ENCODE data around the gene MOB1B.

Gene MOB1B

DNA sequence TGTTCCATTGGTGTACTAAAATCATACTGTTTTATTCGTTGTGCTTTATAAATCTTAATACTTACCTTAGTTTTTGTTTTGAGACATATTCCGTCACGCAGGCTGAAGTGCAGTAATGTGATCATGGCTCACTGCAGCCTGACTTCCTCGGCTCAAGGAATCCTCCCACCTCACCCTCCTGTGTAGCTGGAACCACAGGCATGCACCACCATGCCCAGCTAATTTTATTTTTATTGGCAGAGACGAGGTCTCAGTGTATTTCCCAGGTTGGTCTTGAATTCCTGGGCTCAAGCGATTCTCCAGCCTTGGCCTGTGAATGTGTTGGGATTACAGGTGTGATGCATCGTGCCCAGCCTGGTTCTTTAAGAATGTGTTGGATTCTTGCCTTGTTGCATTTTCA lies 66.9 kb downstream of the MOB1B start:
- FAIRE-seq, result no peak
- TF ChIP-seq POLR2AphosphoS5 (IDR thresholded peaks at IDR 0.05; ENCODE audit: low read depth, low read length), result no peak
- no peak for TF ChIP-seq TAF1 (IDR thresholded peaks at IDR 0.05; ENCODE audit: borderline replicate concordance, low read depth, low read length)
- TF ChIP-seq POLR2A (IDR thresholded peaks at IDR 0.05; ENCODE audit: low read depth, low read length), result no peak

DNA sequence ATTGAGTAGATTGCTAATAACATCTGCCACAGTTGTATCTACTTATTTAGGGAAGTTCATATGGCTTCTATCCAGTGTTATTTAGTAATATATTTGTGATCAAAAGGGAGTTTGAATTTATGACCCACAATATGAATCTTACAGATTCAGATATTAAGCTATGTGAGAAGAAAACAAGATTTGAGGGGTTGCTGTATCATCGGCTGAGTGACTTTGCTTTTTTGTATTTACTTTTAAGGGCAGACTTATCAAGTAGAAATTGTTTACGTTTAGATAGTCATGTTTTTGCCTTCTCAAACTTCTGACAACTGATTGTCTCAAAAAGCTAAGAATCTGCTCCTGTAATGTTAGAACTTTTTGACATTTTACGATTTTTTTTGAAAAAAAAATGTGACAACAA lies 74.1 kb downstream of the MOB1B start:
- DNase-seq (ENCODE audit: insufficient read length) (no peak), FAIRE-seq (no peak)
- TF ChIP-seq POLR2A (IDR thresholded peaks at IDR 0.05; ENCODE audit: low read depth, low read length) (no peak), TAF1 (IDR thresholded peaks at IDR 0.05; ENCODE audit: borderline replicate concordance, low read depth, low read length) (no peak), POLR2AphosphoS5 (IDR thresholded peaks at IDR 0.05; ENCODE audit: low read depth, low read length) (no peak)

More for the DNA sequence above, 66.9 kb downstream of the MOB1B start:
- no peak for DNase-seq (ENCODE audit: insufficient read length)

DNA sequence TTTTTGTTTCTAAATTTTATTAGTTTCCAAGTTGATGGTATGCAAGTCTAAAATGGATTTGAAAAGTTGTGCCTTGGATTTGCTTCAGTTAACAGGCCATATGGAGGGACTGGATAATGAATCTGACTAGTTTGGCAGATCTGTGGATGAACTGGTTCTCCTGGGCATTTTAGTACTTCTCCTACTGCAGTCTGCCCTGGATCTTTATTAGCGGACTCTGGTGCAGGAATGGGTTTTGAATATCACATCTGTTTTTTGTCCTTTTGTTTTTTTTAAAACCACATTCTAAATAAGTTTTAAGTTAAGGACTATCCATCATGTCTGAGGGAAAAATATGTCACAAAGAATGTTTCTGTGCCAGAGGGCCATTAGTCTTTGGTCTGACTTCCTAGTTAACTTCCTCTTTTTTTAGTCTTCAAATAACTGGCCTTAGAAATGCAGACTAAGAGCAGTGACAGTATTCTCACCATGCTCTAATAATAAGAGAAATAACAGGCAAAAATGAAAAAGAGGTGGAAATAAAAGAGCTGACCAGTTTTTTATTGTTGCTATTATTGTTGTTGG lies 77.4 kb downstream of the MOB1B start:
- FAIRE-seq, result peak; percentile 54
- no peak for DNase-seq (ENCODE audit: insufficient read length)
- TF ChIP-seq TAF1 (IDR thresholded peaks at IDR 0.05; ENCODE audit: borderline replicate concordance, low read depth, low read length), result no peak
- no peak for TF ChIP-seq POLR2A (IDR thresholded peaks at IDR 0.05; ENCODE audit: low read depth, low read length)
- no peak for TF ChIP-seq POLR2AphosphoS5 (IDR thresholded peaks at IDR 0.05; ENCODE audit: low read depth, low read length)

DNA sequence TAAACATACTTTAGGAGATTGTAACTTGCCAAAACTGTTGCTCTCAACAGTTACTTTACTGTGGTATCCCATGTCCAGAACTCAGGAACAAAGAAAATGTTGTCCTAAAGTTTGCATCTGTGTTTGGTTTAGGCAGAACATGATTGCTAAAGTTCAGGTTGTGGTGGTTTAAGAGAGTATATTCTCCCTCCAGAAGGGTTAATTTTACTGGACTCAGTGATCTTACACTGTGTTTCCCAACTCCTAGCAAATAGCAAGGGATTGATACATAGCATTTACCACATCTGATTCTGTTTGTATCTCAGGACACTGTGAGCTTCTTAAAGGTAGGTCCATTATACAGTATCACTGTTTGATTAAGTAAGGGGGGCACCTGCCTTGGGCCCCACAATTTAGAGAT lies 78.0 kb downstream of the MOB1B start:
- DNase-seq (ENCODE audit: insufficient read length), result no peak
- TF ChIP-seq POLR2AphosphoS5 (IDR thresholded peaks at IDR 0.05; ENCODE audit: low read depth, low read length) (no peak), TAF1 (IDR thresholded peaks at IDR 0.05; ENCODE audit: borderline replicate concordance, low read depth, low read length) (no peak), POLR2A (IDR thresholded peaks at IDR 0.05; ENCODE audit: low read depth, low read length) (no peak)
- FAIRE-seq, result peak; percentile 81

DNA sequence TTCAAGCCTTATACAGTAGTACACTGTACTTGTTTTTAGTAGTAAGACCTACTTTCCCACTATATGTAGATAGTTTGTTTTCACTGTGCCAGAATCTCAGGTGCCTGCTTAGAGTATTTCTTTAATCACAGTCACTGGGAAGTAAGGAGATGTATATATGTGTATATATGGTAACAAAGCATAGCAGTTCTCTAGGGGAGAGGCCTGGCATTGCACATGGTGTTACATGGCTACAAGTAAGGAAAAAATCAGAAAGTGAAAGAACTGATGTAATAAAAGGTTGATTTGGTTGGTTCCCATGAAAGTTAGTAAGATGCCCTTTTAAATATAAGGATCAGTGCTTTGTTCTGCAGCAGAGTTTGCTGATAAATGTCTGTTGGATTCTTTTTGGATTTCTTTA lies 81.9 kb downstream of the MOB1B start:
- FAIRE-seq (no peak), DNase-seq (ENCODE audit: insufficient read length) (no peak)
- TF ChIP-seq POLR2A (IDR thresholded peaks at IDR 0.05; ENCODE audit: low read depth, low read length), result no peak
- no peak for TF ChIP-seq TAF1 (IDR thresholded peaks at IDR 0.05; ENCODE audit: borderline replicate concordance, low read depth, low read length)
- TF ChIP-seq POLR2AphosphoS5 (IDR thresholded peaks at IDR 0.05; ENCODE audit: low read depth, low read length), result no peak

DNA sequence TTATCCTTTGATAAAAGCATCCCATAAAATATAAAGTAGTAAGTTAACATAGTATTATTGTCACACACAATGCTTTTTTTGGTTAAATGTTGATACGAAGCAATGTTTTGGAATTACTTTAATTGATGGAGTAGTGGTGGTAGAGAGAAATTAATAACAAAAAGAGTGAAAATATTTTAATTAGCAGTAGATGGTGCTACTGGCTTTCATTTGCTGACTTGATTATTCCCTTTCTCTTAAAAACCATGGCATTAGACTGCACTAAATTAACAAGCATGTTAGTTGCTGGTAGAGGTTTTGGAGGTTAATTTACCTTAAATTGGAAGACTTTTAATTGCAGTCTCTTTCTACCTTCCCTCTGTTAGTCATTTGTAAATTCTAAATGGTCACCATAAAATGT lies 82.4 kb downstream of the MOB1B start:
- FAIRE-seq, result no peak
- TF ChIP-seq POLR2AphosphoS5 (IDR thresholded peaks at IDR 0.05; ENCODE audit: low read depth, low read length) (no peak), TAF1 (IDR thresholded peaks at IDR 0.05; ENCODE audit: borderline replicate concordance, low read depth, low read length) (no peak), POLR2A (IDR thresholded peaks at IDR 0.05; ENCODE audit: low read depth, low read length) (no peak)

DNA sequence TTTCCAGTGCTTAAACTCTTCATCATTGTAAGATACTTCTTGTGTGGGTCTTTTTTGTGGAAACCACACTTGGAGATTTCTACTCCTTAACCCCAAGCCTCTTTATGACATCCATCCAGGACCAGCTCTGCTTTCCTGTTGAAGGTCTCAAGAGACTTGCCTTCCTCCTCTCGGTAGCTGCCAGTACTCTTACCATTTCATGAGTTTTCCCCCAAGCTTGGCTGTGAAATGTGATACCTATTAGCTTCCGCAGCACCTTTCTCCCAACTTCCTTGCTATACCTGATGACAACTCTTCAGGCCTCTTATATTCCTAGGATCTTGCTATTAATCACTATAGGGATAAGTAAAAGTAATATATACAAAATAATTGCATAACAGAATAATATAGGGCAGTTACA lies 89.4 kb downstream of the MOB1B start:
- TF ChIP-seq POLR2AphosphoS5 (IDR thresholded peaks at IDR 0.05; ENCODE audit: low read depth, low read length) (no peak), POLR2A (IDR thresholded peaks at IDR 0.05; ENCODE audit: low read depth, low read length) (no peak), TAF1 (IDR thresholded peaks at IDR 0.05; ENCODE audit: borderline replicate concordance, low read depth, low read length) (no peak)
- FAIRE-seq, result no peak
- no peak for DNase-seq (ENCODE audit: insufficient read length)

More for the DNA sequence above, 82.4 kb downstream of the MOB1B start:
- no peak for DNase-seq (ENCODE audit: insufficient read length)

DNA sequence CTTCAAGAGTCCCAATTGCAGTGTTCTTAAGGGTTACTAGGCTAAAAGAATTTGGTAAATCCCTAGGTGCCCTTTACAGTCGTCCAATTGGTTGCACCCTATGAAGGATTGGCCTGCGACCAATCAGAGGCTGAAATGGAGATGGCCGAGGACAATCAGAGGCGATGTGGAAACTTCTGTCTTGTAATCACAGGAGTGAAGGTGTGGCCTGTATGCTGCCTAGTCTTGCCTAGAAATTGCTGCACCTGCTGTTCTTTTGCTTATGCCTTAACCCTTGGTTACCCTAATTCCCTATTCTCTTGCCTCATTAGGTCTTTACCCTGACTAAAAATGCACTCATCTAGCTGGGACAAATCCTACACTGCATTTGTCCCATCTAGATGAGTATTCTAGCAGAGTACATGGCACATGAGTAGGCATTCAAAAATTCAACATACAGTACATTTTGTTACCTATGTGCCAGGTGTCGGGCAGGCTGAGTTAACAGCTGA lies 90.3 kb downstream of the MOB1B start:
- TF ChIP-seq POLR2A (IDR thresholded peaks at IDR 0.05; ENCODE audit: low read depth, low read length) (no peak), TAF1 (IDR thresholded peaks at IDR 0.05; ENCODE audit: borderline replicate concordance, low read depth, low read length) (no peak), POLR2AphosphoS5 (IDR thresholded peaks at IDR 0.05; ENCODE audit: low read depth, low read length) (no peak)
- DNase-seq (ENCODE audit: insufficient read length), result no peak
- FAIRE-seq, result peak; percentile 17

DNA sequence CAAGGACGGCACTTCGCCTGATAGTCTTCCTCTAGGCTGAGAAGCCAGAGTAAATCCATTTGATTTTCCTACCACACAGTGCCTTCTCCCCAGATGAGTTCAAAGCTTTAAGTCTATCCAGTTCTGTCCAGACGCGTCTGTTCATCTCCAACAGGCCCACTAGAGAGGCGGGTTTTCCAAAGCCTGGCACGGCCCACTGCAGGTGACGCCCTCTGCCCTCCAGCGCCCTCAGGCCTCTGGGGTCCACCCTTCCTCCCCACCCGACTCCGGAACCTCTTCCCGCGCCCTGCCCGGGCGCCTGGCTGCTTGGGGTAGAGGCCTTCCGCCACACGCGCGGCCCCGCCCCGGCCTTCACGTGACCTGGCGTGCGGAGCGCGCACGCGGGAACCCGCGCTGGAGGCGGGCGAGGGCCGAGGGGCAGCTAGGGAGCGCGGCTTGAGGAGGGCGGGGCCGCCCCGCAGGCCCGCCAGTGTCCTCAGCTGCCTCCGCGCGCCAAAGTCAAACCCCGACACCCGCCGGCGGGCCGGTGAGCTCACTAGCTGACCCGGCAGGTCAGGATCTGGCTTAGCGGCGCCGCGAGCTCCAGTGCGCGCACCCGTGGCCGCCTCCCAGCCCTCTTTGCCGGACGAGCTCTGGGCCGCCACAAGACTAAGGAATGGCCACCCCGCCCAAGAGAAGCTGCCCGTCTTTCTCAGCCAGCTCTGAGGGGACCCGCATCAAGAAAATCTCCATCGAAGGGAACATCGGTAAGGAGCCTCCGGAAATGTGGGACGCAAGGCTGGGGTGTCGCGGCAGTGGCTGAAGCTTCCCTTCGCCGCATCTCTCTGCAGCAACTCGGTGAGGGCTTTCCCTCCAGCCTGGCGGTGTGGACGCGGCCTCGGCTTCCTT lies 91.3 kb downstream of the MOB1B start, which contains the start of gene DCK:
Gene DCK (plus strand): TSS at position 469 of the 888 bp plus-strand sequence. CDS start 187 bp downstream, at position 656.
- TF ChIP-seq TAF1 (IDR thresholded peaks at IDR 0.05; ENCODE audit: borderline replicate concordance, low read depth, low read length) (peak; percentile 74), POLR2AphosphoS5 (IDR thresholded peaks at IDR 0.05; ENCODE audit: low read depth, low read length) (peak; percentile 90), POLR2A (IDR thresholded peaks at IDR 0.05; ENCODE audit: low read depth, low read length) (peak; percentile 93)
- DNase-seq (ENCODE audit: insufficient read length), result peak; percentile 81
- FAIRE-seq, result peak; percentile 95

DNA sequence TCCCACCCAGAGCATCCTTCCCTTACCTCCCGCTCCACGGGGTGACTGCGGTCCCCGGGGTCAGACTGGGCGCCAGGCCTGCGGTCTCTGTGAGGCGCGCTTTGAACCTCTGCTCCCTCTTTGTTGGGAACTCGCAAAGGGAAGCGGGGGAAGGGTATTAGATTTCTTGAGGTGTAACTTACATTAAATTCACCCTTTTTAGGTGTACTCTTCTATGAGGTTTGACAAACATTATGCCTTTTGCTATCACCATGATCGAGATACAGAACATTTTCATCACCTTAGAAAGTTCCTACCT lies 91.8 kb downstream of the MOB1B start:
- no peak for TF ChIP-seq POLR2AphosphoS5 (IDR thresholded peaks at IDR 0.05; ENCODE audit: low read depth, low read length)
- TF ChIP-seq POLR2A (IDR thresholded peaks at IDR 0.05; ENCODE audit: low read depth, low read length), result no peak
- no peak for TF ChIP-seq TAF1 (IDR thresholded peaks at IDR 0.05; ENCODE audit: borderline replicate concordance, low read depth, low read length)
- no peak for FAIRE-seq
- DNase-seq (ENCODE audit: insufficient read length), result no peak

DNA sequence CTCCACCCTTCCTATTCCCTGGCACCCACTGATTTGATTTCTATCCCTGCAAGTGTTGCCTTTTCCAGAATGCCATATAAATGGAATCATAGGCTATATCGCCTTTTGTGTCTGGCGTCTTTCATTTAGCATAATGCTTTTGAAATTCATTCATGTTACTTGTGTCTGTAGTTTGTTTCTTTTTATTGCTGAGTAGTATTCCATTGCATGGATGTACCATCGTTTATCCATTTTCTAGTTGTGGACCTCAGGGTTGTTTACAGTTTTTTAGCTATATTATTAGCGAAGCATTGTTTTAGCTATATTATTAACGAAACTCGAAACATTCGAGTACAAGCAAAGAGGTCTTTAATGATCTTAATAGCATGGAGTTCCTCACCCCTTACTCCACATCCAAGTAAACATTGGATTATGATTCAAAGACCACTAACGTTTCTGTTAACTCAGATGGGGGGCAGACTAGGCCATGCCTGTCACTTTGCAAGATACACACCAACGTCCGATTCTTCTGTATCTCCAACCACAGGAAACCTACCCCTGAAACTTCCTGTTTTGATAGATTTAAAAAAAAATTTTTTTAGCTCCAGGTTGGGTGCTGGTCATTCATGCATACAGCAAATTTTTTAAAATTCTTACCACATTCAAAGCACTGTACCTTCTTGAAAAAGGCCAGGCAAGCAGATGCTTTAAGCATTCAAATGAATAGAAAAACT lies 92.4 kb downstream of the MOB1B start:
- FAIRE-seq (peak; percentile 51), DNase-seq (ENCODE audit: insufficient read length) (no peak)
- TF ChIP-seq POLR2A (IDR thresholded peaks at IDR 0.05; ENCODE audit: low read depth, low read length) (no peak), TAF1 (IDR thresholded peaks at IDR 0.05; ENCODE audit: borderline replicate concordance, low read depth, low read length) (no peak), POLR2AphosphoS5 (IDR thresholded peaks at IDR 0.05; ENCODE audit: low read depth, low read length) (no peak)
